ENCODE data around the gene ATP7A. TPM values are rescaled to one million over a fixed set of nuclear protein-coding genes. Genes with fewer than 3 reads are reported as not detected.

ATP7A gene
- total RNA-seq, 1 experiment from 2014 or later: 6.3 TPM

DNA sequence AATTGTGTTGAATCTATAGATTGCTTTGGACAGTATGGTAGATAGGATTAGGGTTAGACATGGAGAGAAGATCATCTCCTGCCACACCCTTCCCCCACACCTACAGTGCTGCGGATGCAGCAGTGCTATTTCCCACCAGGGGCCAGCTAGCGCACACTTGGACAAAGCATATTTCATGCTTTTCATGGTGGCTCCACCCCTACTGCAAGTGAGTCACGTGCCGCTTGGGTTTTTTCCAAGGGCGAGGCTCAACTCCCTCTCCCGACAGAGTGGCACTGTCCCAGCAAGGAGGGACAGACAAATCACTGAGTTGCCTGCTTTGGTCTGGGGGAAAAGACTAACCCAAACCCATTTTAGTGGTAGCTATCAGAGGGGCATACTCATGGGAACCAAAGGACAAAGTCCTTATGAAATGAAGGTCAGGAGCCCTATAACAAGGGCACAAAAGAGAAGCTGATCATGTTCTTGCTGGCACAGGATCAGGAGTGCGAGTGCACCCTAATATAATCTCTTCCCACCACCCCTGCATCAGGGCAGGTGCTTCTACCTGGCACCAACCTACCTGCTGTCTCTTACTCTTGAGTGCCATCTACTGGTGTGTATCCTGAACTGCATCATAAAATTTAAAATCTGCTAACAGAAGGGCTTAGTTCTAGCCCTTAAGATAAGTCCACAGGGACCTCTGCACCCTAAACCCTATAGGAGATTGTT lies 114.0 kb downstream of the ATP7A start:
- Histone ChIP-seq H3K9me3 (ENCODE audit: low read length) (no peaks in the 10 kb centered on the region), H3K4me2 (ENCODE audit: low read depth, low read length, poor library complexity, severe bottlenecking) (no peak overlapping the region), H4K20me1 (ENCODE audit: insufficient read depth, low read depth, low read length) (no peaks in the 10 kb centered on the region), H3K27ac (ENCODE audit: low read length) (no peak overlapping the region), H3K9me2 (replicated peaks; ENCODE audit: insufficient read depth, low read length) (no peaks in the 10 kb centered on the region), H3K4me3 (ENCODE audit: low read length) (no peak overlapping the region), H3K79me2 (ENCODE audit: low read length) (no peaks in the 10 kb centered on the region), H2AFZ (ENCODE audit: low read length) (no peak overlapping the region), H3K27me3 (ENCODE audit: low read length) (no peaks in the 10 kb centered on the region), H3K9ac (ENCODE audit: low read length) (no peak overlapping the region), H3K4me1 (ENCODE audit: low read length) (no peaks in the 10 kb centered on the region), H3K36me3 (ENCODE audit: insufficient read depth, low read length) (no peaks in the 10 kb centered on the region)
- DNase-seq: peak; percentile 69

DNA sequence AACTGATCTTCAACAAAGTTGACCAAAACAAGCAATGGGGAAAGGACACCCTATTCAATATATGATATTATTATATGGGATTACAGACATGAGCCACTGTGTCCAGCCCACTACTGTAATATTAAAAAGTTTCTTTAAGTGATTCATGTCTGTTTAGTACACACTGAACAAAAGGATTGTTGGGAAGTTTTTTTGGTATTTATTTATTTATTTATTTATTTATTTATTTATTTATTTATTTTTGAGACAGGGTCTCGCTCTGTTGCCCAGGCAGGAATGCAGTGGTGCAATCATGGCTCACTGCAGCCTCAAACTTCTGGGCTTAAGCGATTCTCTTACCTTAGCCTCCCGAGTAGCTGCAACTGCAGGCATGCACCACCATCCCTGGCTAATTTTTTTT lies 117.3 kb downstream of the ATP7A start:
- Histone ChIP-seq H3K9ac (ENCODE audit: low read length) (no peak overlapping the region), H3K27ac (ENCODE audit: low read length) (no peak overlapping the region), H3K9me2 (replicated peaks; ENCODE audit: insufficient read depth, low read length) (no peaks in the 10 kb centered on the region), H2AFZ (ENCODE audit: low read length) (no peak overlapping the region), H4K20me1 (ENCODE audit: insufficient read depth, low read depth, low read length) (no peaks in the 10 kb centered on the region), H3K9me3 (ENCODE audit: low read length) (no peaks in the 10 kb centered on the region), H3K4me1 (ENCODE audit: low read length) (no peaks in the 10 kb centered on the region), H3K36me3 (ENCODE audit: insufficient read depth, low read length) (no peaks in the 10 kb centered on the region), H3K79me2 (ENCODE audit: low read length) (no peaks in the 10 kb centered on the region), H3K4me2 (ENCODE audit: low read depth, low read length, poor library complexity, severe bottlenecking) (no peak overlapping the region), H3K27me3 (ENCODE audit: low read length) (no peaks in the 10 kb centered on the region), H3K4me3 (ENCODE audit: low read length) (no peak overlapping the region)
- no peak for DNase-seq

DNA sequence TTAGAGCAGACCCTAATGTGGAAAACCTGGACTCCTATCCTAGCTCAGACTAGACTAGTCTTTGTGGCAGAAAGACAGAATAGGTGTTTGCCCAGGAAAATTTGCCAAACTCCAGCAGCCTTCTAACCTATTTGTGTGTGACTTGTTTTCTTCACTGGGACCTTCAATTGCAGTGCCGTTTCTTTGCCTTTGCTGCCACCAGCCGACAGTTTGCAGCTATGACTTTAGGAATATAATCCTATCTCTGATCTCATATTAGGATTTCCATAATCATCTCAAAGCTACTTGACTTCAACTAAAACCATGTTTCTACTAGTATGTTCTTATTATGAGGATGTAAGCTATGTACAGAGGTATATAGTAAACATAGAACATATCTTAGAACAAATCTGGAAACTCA lies 119.2 kb downstream of the ATP7A start:
- DNase-seq: peak; percentile 76
- Histone ChIP-seq H3K36me3 (ENCODE audit: insufficient read depth, low read length) (no peaks in the 10 kb centered on the region), H3K4me2 (ENCODE audit: low read depth, low read length, poor library complexity, severe bottlenecking) (no peak overlapping the region), H3K4me3 (ENCODE audit: low read length) (no peak overlapping the region), H3K27ac (ENCODE audit: low read length) (no peak overlapping the region), H3K9me2 (replicated peaks; ENCODE audit: insufficient read depth, low read length) (no peaks in the 10 kb centered on the region), H3K27me3 (ENCODE audit: low read length) (no peaks in the 10 kb centered on the region), H3K4me1 (ENCODE audit: low read length) (no peaks in the 10 kb centered on the region), H3K9me3 (ENCODE audit: low read length) (no peaks in the 10 kb centered on the region), H3K79me2 (ENCODE audit: low read length) (no peaks in the 10 kb centered on the region), H2AFZ (ENCODE audit: low read length) (no peak overlapping the region), H4K20me1 (ENCODE audit: insufficient read depth, low read depth, low read length) (no peaks in the 10 kb centered on the region), H3K9ac (ENCODE audit: low read length) (no peak overlapping the region)

DNA sequence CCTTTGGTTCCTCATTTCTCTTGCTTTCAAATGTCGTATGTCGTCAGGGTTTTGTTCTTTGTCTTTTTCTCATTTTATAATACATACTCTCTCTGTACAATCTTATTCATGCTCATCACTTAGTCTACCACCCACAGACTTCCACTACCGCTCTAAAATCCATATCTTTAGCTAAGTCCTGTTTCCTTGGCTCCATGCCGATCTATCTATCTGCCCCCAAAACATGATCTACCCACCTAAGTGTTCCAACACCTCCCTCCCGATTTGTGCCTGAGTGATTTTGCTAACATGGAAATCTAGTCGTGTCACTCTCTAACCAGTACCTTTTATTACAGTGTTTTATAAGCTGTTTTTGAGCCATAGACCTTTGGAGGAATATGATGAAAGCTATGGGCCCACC lies 124.6 kb downstream of the ATP7A start:
- Histone ChIP-seq H3K79me2 (ENCODE audit: low read length) (no peaks in the 10 kb centered on the region), H3K27me3 (ENCODE audit: low read length) (no peaks in the 10 kb centered on the region), H3K9ac (ENCODE audit: low read length) (no peak overlapping the region), H4K20me1 (ENCODE audit: insufficient read depth, low read depth, low read length) (no peaks in the 10 kb centered on the region), H3K27ac (ENCODE audit: low read length) (no peak overlapping the region), H3K36me3 (ENCODE audit: insufficient read depth, low read length) (no peaks in the 10 kb centered on the region), H3K9me3 (ENCODE audit: low read length) (no peaks in the 10 kb centered on the region), H2AFZ (ENCODE audit: low read length) (no peak overlapping the region), H3K4me2 (ENCODE audit: low read depth, low read length, poor library complexity, severe bottlenecking) (no peak overlapping the region), H3K9me2 (replicated peaks; ENCODE audit: insufficient read depth, low read length) (no peaks in the 10 kb centered on the region), H3K4me1 (ENCODE audit: low read length) (no peaks in the 10 kb centered on the region), H3K4me3 (ENCODE audit: low read length) (no peak overlapping the region)
- no peak for DNase-seq

DNA sequence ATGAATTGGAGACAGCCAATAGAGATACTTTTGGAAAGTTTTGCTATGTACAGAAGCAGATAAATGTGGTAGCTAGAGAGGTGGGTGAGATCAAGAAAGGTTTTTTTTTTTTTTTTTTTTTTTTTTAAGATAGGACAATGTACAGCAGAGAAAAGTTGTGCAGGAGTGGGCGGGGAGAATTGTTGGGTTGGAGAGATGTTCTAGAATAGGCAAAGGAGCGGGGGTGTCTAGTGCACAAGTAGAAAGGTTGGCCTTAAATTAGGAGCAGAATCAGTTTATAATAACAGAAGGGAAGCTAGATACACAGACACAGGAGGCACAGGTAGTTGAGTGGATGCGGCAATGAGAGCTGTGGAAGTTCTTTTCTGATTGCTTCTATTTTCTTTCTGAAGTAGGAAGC lies 127.4 kb downstream of the ATP7A start:
- Histone ChIP-seq H3K27ac (ENCODE audit: low read length) (no peak overlapping the region), H3K9ac (ENCODE audit: low read length) (no peak overlapping the region), H3K36me3 (ENCODE audit: insufficient read depth, low read length) (no peaks in the 10 kb centered on the region), H3K9me3 (ENCODE audit: low read length) (no peaks in the 10 kb centered on the region), H3K4me3 (ENCODE audit: low read length) (no peak overlapping the region), H3K27me3 (ENCODE audit: low read length) (no peaks in the 10 kb centered on the region), H3K9me2 (replicated peaks; ENCODE audit: insufficient read depth, low read length) (no peaks in the 10 kb centered on the region), H2AFZ (ENCODE audit: low read length) (no peak overlapping the region), H3K79me2 (ENCODE audit: low read length) (no peaks in the 10 kb centered on the region), H3K4me2 (ENCODE audit: low read depth, low read length, poor library complexity, severe bottlenecking) (no peak overlapping the region), H3K4me1 (ENCODE audit: low read length) (no peaks in the 10 kb centered on the region), H4K20me1 (ENCODE audit: insufficient read depth, low read depth, low read length) (no peaks in the 10 kb centered on the region)
- no peak for DNase-seq

DNA sequence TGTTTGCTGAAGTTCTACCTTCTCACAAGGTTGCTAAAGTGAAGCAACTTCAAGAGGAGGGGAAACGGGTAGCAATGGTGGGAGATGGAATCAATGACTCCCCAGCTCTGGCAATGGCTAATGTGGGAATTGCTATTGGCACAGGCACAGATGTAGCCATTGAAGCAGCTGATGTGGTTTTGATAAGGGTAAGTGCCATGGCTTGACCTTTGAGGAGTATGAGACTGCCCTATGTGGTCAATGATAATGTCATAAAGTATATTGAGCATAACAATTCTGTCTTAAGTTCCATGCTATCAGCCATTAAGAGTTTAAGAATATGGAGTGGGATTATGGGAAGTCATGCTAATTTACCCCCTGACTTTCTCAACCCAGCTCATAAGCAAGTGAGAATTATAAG lies 132.1 kb downstream of the ATP7A start:
- no peaks in the 10 kb centered on the region for H3K36me3 ChIP-seq (ENCODE audit: insufficient read depth, low read length)
- no peaks in the 10 kb centered on the region for H3K79me2 ChIP-seq (ENCODE audit: low read length)
- no peak for DNase-seq
- no peak overlapping the region for H3K4me3 ChIP-seq (ENCODE audit: low read length)
- H2AFZ ChIP-seq (ENCODE audit: low read length): no peak overlapping the region
- no peak overlapping the region for H3K27ac ChIP-seq (ENCODE audit: low read length)
- H3K9me2 ChIP-seq (replicated peaks; ENCODE audit: insufficient read depth, low read length): no peaks in the 10 kb centered on the region
- H3K9me3 ChIP-seq (ENCODE audit: low read length): no peaks in the 10 kb centered on the region
- no peaks in the 10 kb centered on the region for H4K20me1 ChIP-seq (ENCODE audit: insufficient read depth, low read depth, low read length)
- H3K27me3 ChIP-seq (ENCODE audit: low read length): no peaks in the 10 kb centered on the region
- no peaks in the 10 kb centered on the region for H3K4me1 ChIP-seq (ENCODE audit: low read length)
- no peak overlapping the region for H3K4me2 ChIP-seq (ENCODE audit: low read depth, low read length, poor library complexity, severe bottlenecking)
- H3K9ac ChIP-seq (ENCODE audit: low read length): no peak overlapping the region

DNA sequence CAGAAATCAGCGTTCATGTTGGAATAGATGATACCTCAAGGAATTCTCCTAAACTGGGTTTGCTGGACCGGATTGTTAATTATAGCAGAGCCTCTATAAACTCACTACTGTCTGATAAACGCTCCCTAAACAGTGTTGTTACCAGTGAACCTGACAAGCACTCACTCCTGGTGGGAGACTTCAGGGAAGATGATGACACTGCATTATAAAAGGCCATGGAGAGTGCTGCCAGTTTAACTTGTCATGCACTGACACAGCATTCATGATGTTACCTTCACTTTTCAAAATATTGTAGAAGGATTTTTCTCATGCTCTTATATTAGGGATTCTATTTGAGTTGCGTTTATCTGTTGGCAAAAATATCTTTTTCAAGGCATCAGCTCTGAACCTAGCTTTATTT lies 135.9 kb downstream of the ATP7A start:
- Histone ChIP-seq H3K4me3 (ENCODE audit: low read length) (no peak overlapping the region), H3K9me2 (replicated peaks; ENCODE audit: insufficient read depth, low read length) (no peaks in the 10 kb centered on the region), H3K4me1 (ENCODE audit: low read length) (no peaks in the 10 kb centered on the region), H4K20me1 (ENCODE audit: insufficient read depth, low read depth, low read length) (no peaks in the 10 kb centered on the region), H2AFZ (ENCODE audit: low read length) (no peak overlapping the region), H3K27me3 (ENCODE audit: low read length) (no peaks in the 10 kb centered on the region), H3K9me3 (ENCODE audit: low read length) (no peaks in the 10 kb centered on the region), H3K27ac (ENCODE audit: low read length) (no peak overlapping the region), H3K79me2 (ENCODE audit: low read length) (no peaks in the 10 kb centered on the region), H3K9ac (ENCODE audit: low read length) (no peak overlapping the region), H3K36me3 (ENCODE audit: insufficient read depth, low read length) (no peaks in the 10 kb centered on the region), H3K4me2 (ENCODE audit: low read depth, low read length, poor library complexity, severe bottlenecking) (no peak overlapping the region)
- no peak for DNase-seq

DNA sequence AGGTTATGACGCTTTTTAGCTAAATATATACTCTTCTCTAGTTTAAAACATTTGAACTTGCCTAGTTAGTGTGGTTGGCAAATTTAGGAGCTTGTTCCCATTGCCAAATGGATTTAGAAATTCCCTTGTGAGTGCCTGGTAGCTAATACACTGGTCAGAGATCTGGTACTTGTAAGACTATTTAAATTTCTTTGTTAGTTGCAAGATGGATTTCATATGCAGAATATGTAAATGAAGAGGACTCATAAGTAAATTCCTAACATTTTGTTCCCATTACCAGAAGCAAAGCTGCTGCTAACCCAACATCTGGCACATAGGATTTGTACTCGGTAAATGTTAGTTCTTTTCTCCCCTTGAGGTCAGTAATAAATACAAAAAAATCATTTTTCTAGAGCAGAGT lies 137.6 kb downstream of the ATP7A start:
- no peaks in the 10 kb centered on the region for H3K27me3 ChIP-seq (ENCODE audit: low read length)
- H3K9me3 ChIP-seq (ENCODE audit: low read length): no peaks in the 10 kb centered on the region
- no peak overlapping the region for H3K4me3 ChIP-seq (ENCODE audit: low read length)
- no peaks in the 10 kb centered on the region for H3K36me3 ChIP-seq (ENCODE audit: insufficient read depth, low read length)
- H3K27ac ChIP-seq (ENCODE audit: low read length): no peak overlapping the region
- no peak for DNase-seq
- H3K9me2 ChIP-seq (replicated peaks; ENCODE audit: insufficient read depth, low read length): no peaks in the 10 kb centered on the region
- H3K4me1 ChIP-seq (ENCODE audit: low read length): no peaks in the 10 kb centered on the region
- no peak overlapping the region for H3K4me2 ChIP-seq (ENCODE audit: low read depth, low read length, poor library complexity, severe bottlenecking)
- H4K20me1 ChIP-seq (ENCODE audit: insufficient read depth, low read depth, low read length): no peaks in the 10 kb centered on the region
- H2AFZ ChIP-seq (ENCODE audit: low read length): no peak overlapping the region
- no peaks in the 10 kb centered on the region for H3K79me2 ChIP-seq (ENCODE audit: low read length)
- no peak overlapping the region for H3K9ac ChIP-seq (ENCODE audit: low read length)

DNA sequence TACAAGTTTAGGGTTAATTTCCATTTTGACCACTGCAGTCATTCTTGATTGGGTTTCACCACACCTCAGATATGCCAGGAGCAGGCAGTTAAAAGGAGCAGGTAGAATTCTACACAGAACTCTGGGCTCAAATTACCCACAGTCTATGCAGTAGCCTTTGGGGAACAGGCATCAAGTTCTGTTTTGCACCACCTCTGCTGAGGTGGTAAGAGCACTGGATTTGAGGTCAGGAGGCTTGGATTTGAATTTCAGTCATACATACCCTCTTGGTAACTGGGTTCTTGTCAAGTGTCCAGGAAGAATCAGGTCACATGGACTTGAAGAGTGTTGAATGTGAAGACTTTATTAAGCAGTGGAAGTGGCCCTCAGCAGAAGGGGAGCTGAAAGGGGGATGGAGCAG lies 153.2 kb downstream of the ATP7A start:
- DNase-seq: no peak
- Histone ChIP-seq H2AFZ (ENCODE audit: low read length) (no peak overlapping the region), H3K4me2 (ENCODE audit: low read depth, low read length, poor library complexity, severe bottlenecking) (no peak overlapping the region), H3K27me3 (ENCODE audit: low read length) (no peaks in the 10 kb centered on the region), H3K9ac (ENCODE audit: low read length) (no peak overlapping the region), H3K4me3 (ENCODE audit: low read length) (no peak overlapping the region), H3K27ac (ENCODE audit: low read length) (no peak overlapping the region), H3K4me1 (ENCODE audit: low read length) (no peaks in the 10 kb centered on the region), H4K20me1 (ENCODE audit: insufficient read depth, low read depth, low read length) (no peaks in the 10 kb centered on the region), H3K79me2 (ENCODE audit: low read length) (no peaks in the 10 kb centered on the region), H3K9me2 (replicated peaks; ENCODE audit: insufficient read depth, low read length) (no peaks in the 10 kb centered on the region), H3K9me3 (ENCODE audit: low read length) (no peaks in the 10 kb centered on the region), H3K36me3 (ENCODE audit: insufficient read depth, low read length) (no peaks in the 10 kb centered on the region)
